K562 (cell line): ENCODE measurements around the gene NUP133. TPM values are rescaled to one million over a fixed set of nuclear protein-coding genes. Genes with fewer than 3 reads are reported as not detected.

Source experiments
- ATAC-seq: fragments of 200-7000 bp; cut with Tn5 transposase; 3 replicates; pipeline ENCODE4 v1.9.1; 2020; ENCODE audit warnings: moderate library complexity
- BruUV-seq: library from RNA; stranded (reverse); fragments of 400-500 nt; replicated peaks from 2 replicates; lab custom pipeline; 2021; lab: Mats Ljungman, UMichigan
- CTCF ChIA-PET: fragments of 300-600 bp; formaldehyde crosslinking; extraction: SDS; loops from one replicate; lab custom pipeline; 2021; ENCODE audit warnings: low intra/inter-chr PET ratio; lab: Yijun Ruan, JAX
- POLR2A ChIA-PET: fragments of 300-600, 350-650 bp; sonication (Branson Sonifier 250); formaldehyde crosslinking; extraction: SDS; loops from one replicate; lab custom pipeline; 2021; ENCODE audit warnings: antibody characterized with exemption, inconsistent platforms; lab: Yijun Ruan, JAX
- DNase-seq, 4 experiments: peaks; one replicate each; pipeline versions ENCODE4 v3.0.0 to v3.0.0-alpha.2; 2011 to 2018; ENCODE audit warnings: low spot score in 3 of 4, mixed read lengths in 3 of 4; ENCODE audit errors: extremely low read depth in 1 of 4
- FAIRE-seq: peaks from 2 replicates; lab custom pipeline; 2011; peaks lifted over from hg19 to GRCh38; lab: Jason Lieb, UNC
- H2AFZ ChIP-seq: 2 replicates; pipeline ENCODE4 v1.6.0; 2011; ENCODE audit warnings: low read depth, low read length, control low read depth, inconsistent platforms
- H3K27ac ChIP-seq: fragments of 200-600 bp; 3 replicates; pipeline ENCODE4 v1.8.0; 2011; ENCODE audit warnings: low read depth, mild to moderate bottlenecking, control low read depth, inconsistent platforms, low read length, moderate library complexity, mixed read lengths; ENCODE audit errors: extremely low read depth
- H3K27me3 ChIP-seq, 2 experiments: fragments of 300-600 bp in 1 of 2; 2 replicates in 1 of 2; 3 replicates in 1 of 2; pipeline versions ENCODE4 v1.6.0 to v1.8.0; 2011; ENCODE audit warnings: inconsistent platforms in 2 of 2, low read length in 2 of 2, mild to moderate bottlenecking in 1 of 2, mixed read lengths in 1 of 2, moderate library complexity in 1 of 2; ENCODE audit not compliant: control insufficient read depth in 2 of 2, insufficient read depth in 2 of 2
- H3K36me3 ChIP-seq: fragments of 300-600 bp; 3 replicates; pipeline ENCODE4 v1.8.0; 2011; ENCODE audit warnings: mild to moderate bottlenecking, low read length, inconsistent platforms; ENCODE audit not compliant: control insufficient read depth, insufficient read depth
- H3K4me1 ChIP-seq, 2 experiments: fragments of 200-600 bp in 1 of 2; replicated peaks in 1 of 2; 2 replicates in 1 of 2; 3 replicates in 1 of 2; pipeline versions ENCODE4 v1.5.1 to v1.8.0; 2011; ENCODE audit warnings: inconsistent platforms in 2 of 2, low read length in 2 of 2, mild to moderate bottlenecking in 1 of 2, mixed read lengths in 1 of 2, moderate library complexity in 1 of 2; ENCODE audit not compliant: control insufficient read depth in 2 of 2, insufficient read depth in 2 of 2
- H3K4me2 ChIP-seq: 2 replicates; pipeline ENCODE4 v1.6.1; 2011; ENCODE audit warnings: low read length, control low read depth, inconsistent platforms, mixed read lengths; ENCODE audit not compliant: insufficient read depth
- H3K4me3 ChIP-seq: fragments of 200-600 bp; sonication (generic), shearing (Covaris generic); 2 replicates; pipeline ENCODE4 v1.5.1; 2016; ENCODE audit warnings: control low read depth, inconsistent platforms
- H3K79me2 ChIP-seq: fragments of 200-600 bp; 3 replicates; pipeline ENCODE4 v1.8.0; 2011; ENCODE audit warnings: low read length, inconsistent platforms; ENCODE audit not compliant: control insufficient read depth, insufficient read depth
- H3K9ac ChIP-seq, 2 experiments: 2 replicates each; pipeline versions ENCODE4 v1.6.0 to v1.6.1; 2011; ENCODE audit warnings: low read depth in 2 of 2, low read length in 2 of 2, control low read depth in 1 of 2, inconsistent platforms in 1 of 2, mild to moderate bottlenecking in 1 of 2, mixed read lengths in 1 of 2; ENCODE audit not compliant: insufficient read depth in 1 of 2
- H3K9me1 ChIP-seq: one replicate; pipeline ENCODE4 v1.6.0; 2011; ENCODE audit warnings: inconsistent platforms, mild to moderate bottlenecking, low read length, moderate library complexity; ENCODE audit not compliant: control insufficient read depth, insufficient read depth
- H3K9me3 ChIP-seq: replicated peaks from 2 replicates; pipeline ENCODE4 v1.5.1; 2011; ENCODE audit warnings: low read depth, low read length, inconsistent platforms; ENCODE audit not compliant: control insufficient read depth, insufficient read depth
- H4K20me1 ChIP-seq: replicated peaks from 2 replicates; pipeline ENCODE4 v1.6.1; 2011; ENCODE audit warnings: low read length, inconsistent platforms, mixed read lengths; ENCODE audit not compliant: control insufficient read depth, insufficient read depth
- CCAR2 ChIP-seq: fragments of 200-400 bp; formaldehyde crosslinking; IDR thresholded peaks from 2 replicates; pipeline ENCODE4 v1.6.1; 2017; ENCODE audit warnings: mild to moderate bottlenecking, low read depth, low read length
- CEBPG ChIP-seq, 3 experiments: fragments of 200-800 bp in 1 of 3; sonication (Bioruptor generic) in 1 of 3; sonication (generic) in 1 of 3; formaldehyde crosslinking in 1 of 3; IDR thresholded peaks in 2 of 3; conservative IDR thresholded peaks in 1 of 3; 2 replicates each; pipeline versions ENCODE4 v1.6.1 to v1.8.0; 2016 to 2022; ENCODE audit warnings: missing compliant biosample characterization in 2 of 3, missing genetic modification characterization in 2 of 3, mild to moderate bottlenecking in 1 of 3, missing genetic modification reagents in 1 of 3
- DLX4 ChIP-seq: fragments of 250-450 bp; sonication (Bioruptor Pico); IDR thresholded peaks from 2 replicates; pipeline ENCODE4 v1.6.1; 2021; ENCODE audit warnings: mild to moderate bottlenecking
- HES1 ChIP-seq: fragments of 450-650 bp; IDR thresholded peaks from 2 replicates; pipeline ENCODE4 v1.6.1; 2016; ENCODE audit warnings: low read depth, mild to moderate bottlenecking, moderate library complexity
- NFE2 ChIP-seq: IDR thresholded peaks from 2 replicates; pipeline ENCODE4 v1.6.1; 2014; ENCODE audit warnings: antibody characterized with exemption, low read depth
- NRF1 ChIP-seq, 2 experiments: fragments of 450-650 bp; IDR thresholded peaks in 1 of 2; conservative IDR thresholded peaks in 1 of 2; 2 replicates each; pipeline ENCODE4 v1.6.1; 2014; ENCODE audit warnings: mild to moderate bottlenecking in 2 of 2
- PKNOX1 ChIP-seq: fragments of 450-650 bp; IDR thresholded peaks from 2 replicates; pipeline ENCODE4 v1.6.1; 2016
- POLR2AphosphoS5 ChIP-seq: IDR thresholded peaks from 2 replicates; pipeline ENCODE4 v1.6.1; 2011; ENCODE audit warnings: mild to moderate bottlenecking, low read depth, low read length, moderate library complexity; ENCODE audit not compliant: control insufficient read depth, insufficient read depth
- POLR3A ChIP-seq: IDR thresholded peaks from 2 replicates; pipeline ENCODE4 v1.6.1; 2011; ENCODE audit warnings: borderline replicate concordance, mild to moderate bottlenecking, moderate library complexity; ENCODE audit not compliant: insufficient read length, insufficient read depth; ENCODE audit errors: extremely low read depth
- PRDM10 ChIP-seq: fragments of 450-650 bp; IDR thresholded peaks from 2 replicates; pipeline ENCODE4 v1.6.1; 2018; ENCODE audit not compliant: partially characterized antibody
- SREBF2 ChIP-seq: sonication (generic); formaldehyde crosslinking; IDR thresholded peaks from 2 replicates; pipeline ENCODE4 v1.4.0; 2020; ENCODE audit warnings: mild to moderate bottlenecking, missing genetic modification reagents
- TARDBP ChIP-seq: fragments of 450-650 bp; IDR thresholded peaks from 2 replicates; pipeline ENCODE4 v1.6.1; 2016
- U2AF1 ChIP-seq: fragments of 200-400 bp; formaldehyde crosslinking; optimal IDR thresholded peaks from 2 replicates; pipeline ENCODE3; 2017; ENCODE audit warnings: mild to moderate bottlenecking, low read depth, low read length, moderate library complexity
- ZFP1 ChIP-seq: fragments of 450-650 bp; formaldehyde crosslinking; IDR thresholded peaks from 2 replicates; pipeline ENCODE4 v1.4.0; 2020; ENCODE audit warnings: mild to moderate bottlenecking, mixed read lengths
- WGBS: fragments of 100-300 bp; shearing (Covaris generic); methylation state at CpG from one replicate; pipeline ENCODE4 v1.1.6; 2016; ENCODE audit warnings: low coverage, mixed read lengths; ENCODE audit not compliant: insufficient coverage; ENCODE audit errors: missing lambda C conversion rate; 5-methylcytosine and 5-hydroxymethylcytosine counted together
- in situ Hi-C: fragments of 300-500 bp; cut with MboI; formaldehyde crosslinking; loops from 4 replicates; pipeline ENCODE4 v1.15.0; 2018; ENCODE audit warnings: inconsistent platforms, mixed read lengths
- intact Hi-C: fragments of 100-400 bp; cut with micrococcal nuclease; formaldehyde crosslinking; loops from 2 replicates; pipeline ENCODE4 v1.14.2; 2022
- polyA plus RNA-seq, 8 experiments: library from polyadenylated mRNA; depleted of rRNA in 4 of 8; stranded (reverse) in 5 of 8; unstranded in 3 of 8; fragments of >200 nt; fragmentation: Nextera tagmentation in 2 of 8; fragmentation: Illumina TruSeq in 1 of 8; extraction: Ambion mirVana in 2 of 8; extraction: Trizol in 1 of 8; gene quantifications; 2 replicates each; pipeline versions ENCODE4 v1.2.1 to v1.2.3, GENCODE V29; 2011 to 2014; ENCODE audit warnings: inconsistent platforms in 1 of 8, missing spikeins in 1 of 8
- total RNA-seq, 7 experiments: library from RNA; depleted of rRNA in 6 of 7; stranded (reverse); fragments of >200 nt in 6 of 7; fragmentation: Illumina TruSeq in 2 of 7; extraction: Trizol in 2 of 7; gene quantifications; 2 replicates each; pipeline versions ENCODE4 v1.2.1 to v1.2.3, GENCODE V29; 2011 to 2021; ENCODE audit warnings: low replicate concordance in 1 of 7

The NUP133 gene
- total and polyA plus RNA-seq, 9 of the 15 experiments (the other 6 are each of a cell fraction or from before 2014, with no cell fraction given) = 21.7 to 85.1 (median 61.3) TPM

GRCh38 chr1:229397762-229398161 is 110.4 kb downstream of the NUP133 start (continued):
- TF ChIP-seq PRDM10 = no peak
- no peak; the same call in 1 of the 2 replicates for TF ChIP-seq CEBPG (CRISPR knock-in tag; IDR thresholded peaks at IDR 0.05)
- 0 out of 4 replicates have a peak, but pooled peaks of 1 of the 2 experiments have one; percentile 37 for TF ChIP-seq CEBPG (tag; conservative IDR thresholded peaks at IDR 0.05 in 1 of 2, IDR thresholded peaks at IDR 0.05 in 1 of 2)

GRCh38 chr1:229396585-229397206 is 111.4 kb downstream of the NUP133 start:
- Histone ChIP-seq H3K36me3 (no peaks in the 10 kb centered on the region), H3K27ac (no peak overlapping the region), H3K4me1 (no peaks in the 10 kb centered on the region), H4K20me1 (no peaks in the 10 kb centered on the region), H3K4me2 (no peak overlapping the region), H3K9ac (no peak overlapping the region), H3K79me2 (no peaks in the 10 kb centered on the region), H3K9me1 (no peaks in the 10 kb centered on the region), H3K27me3 (peaks cover 32 to 54% of the 10 kb centered on the region in 2 experiments), H3K4me3 (no peak overlapping the region), H2AFZ (no peak overlapping the region), H3K9me3 (no peaks in the 10 kb centered on the region)
- ATAC-seq (peak; percentile 56; the same call in 2 of the 3 replicates), FAIRE-seq (no peak), DNase-seq (no peak)
- POLR2A ChIA-PET = interaction anchor here (0.7 to 2.2 kb wide), 7 partner anchors 9 to 110 kb away, joined by 3 to 10 read pairs (median 4); no protein-coding TSS in a partner anchor
- BruUV-seq = no TSS peak
- in situ Hi-C loops (no loop called here), intact Hi-C loops (no loop called here)
- WGBS = 0% methylated on average over 11 of the region's 11 CpGs
- CTCF ChIA-PET = no interaction called here
- TF ChIP-seq NRF1 (conservative IDR thresholded peaks at IDR 0.05 in 1 of 2, IDR thresholded peaks at IDR 0.05 in 1 of 2) (peak; percentile 62 to 69), PKNOX1 (peak; percentile 39; the same call in 1 of the 2 replicates), ZFP1 (CRISPR knock-in tag) (no peak), DLX4 (no peak), SREBF2 (CRISPR knock-in tag) (no peak), POLR2AphosphoS5 (no peak), TARDBP (no peak), CCAR2 (no peak), U2AF1 (no peak), POLR3A (no peak), NFE2 (no peak), HES1 (no peak)
